GM19035 (cell line): ENCODE measurements around the gene C2orf49.

Experiments used
- ATAC-seq: cut with Tn5 transposase; IDR thresholded peaks from one replicate; pipeline ENCODE4 v1.9.1; 2021; ENCODE audit not compliant: unreplicated experiment

The C2orf49 gene

DNA sequence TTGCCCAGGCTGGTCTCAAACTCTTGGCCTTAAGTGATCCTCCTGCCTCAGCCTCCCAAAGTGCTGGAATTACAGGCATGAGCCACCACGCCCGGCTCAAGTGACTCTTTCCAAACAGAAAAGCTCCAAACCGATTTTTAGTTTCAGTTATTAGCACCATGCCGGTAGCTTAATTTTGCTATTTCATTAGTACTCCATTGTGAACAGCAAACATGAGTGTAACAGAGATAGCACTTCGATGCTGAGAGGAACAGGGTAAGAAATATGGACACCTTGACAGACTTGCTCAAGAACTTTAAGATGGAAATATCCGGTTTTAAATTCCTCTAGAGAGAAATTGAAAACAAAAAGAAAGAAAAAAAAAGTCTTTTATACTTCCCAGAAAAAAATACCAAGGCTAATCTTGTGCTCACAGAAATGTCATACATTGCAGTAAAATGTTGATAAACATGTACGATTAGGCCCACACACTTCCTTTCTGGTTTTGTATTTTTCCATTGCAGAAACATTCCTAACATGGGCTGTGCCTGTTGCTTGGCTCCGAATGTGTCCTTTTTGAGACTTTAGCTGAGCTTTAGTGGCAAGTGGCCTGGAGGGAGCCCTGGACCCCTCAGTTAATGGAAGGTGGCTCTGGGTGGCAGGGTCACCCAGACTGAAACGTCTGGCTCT is 43.2 kb downstream of the C2orf49 start:
- ATAC-seq, result no peak

DNA sequence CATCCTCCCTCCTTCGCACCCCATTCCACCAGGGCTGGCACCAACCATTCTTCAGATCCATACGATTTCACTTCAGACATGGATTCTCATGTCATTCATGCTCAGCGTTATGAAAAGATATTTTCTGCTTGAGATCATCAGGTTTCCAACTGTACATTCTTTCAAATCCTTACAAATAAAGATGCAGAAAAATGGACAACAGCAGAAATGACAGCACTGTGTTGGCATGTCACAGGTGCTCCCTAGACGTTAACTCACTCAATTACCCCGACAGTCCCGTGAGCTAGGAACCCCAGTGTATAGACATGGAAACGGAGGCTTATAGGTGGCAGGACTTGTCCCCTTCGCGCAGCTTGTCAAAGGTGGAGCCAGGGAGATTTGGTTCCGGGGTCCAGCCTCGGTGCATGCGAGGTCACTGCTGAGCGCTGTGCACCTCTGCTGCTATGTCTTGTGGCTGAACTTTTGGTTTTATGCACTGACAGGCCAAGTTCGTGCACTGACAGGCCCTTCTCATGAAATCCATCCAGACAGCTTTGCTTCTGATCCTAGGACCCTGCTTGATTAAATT is 43.8 kb downstream of the C2orf49 start:
- no peak for ATAC-seq

DNA sequence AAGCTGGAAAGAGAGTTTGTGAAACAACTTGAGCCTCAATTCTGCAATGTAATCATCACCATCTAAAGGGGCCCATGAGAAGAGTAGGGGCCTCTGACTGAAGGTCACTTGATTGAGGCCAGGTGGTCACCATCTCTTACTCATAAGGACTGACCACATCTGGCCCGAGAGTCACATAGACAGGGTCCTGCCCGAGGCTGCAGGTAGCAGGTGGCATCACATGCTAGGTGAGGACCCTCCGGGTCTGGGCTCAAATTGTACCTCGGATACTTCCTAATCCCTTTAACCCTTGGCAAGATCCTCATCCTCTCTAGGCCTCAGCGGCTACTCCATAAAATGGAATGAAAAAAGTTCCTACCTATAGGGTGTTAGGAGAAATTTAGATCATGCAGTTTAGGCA is 44.8 kb downstream of the C2orf49 start:
- no peak for ATAC-seq

DNA sequence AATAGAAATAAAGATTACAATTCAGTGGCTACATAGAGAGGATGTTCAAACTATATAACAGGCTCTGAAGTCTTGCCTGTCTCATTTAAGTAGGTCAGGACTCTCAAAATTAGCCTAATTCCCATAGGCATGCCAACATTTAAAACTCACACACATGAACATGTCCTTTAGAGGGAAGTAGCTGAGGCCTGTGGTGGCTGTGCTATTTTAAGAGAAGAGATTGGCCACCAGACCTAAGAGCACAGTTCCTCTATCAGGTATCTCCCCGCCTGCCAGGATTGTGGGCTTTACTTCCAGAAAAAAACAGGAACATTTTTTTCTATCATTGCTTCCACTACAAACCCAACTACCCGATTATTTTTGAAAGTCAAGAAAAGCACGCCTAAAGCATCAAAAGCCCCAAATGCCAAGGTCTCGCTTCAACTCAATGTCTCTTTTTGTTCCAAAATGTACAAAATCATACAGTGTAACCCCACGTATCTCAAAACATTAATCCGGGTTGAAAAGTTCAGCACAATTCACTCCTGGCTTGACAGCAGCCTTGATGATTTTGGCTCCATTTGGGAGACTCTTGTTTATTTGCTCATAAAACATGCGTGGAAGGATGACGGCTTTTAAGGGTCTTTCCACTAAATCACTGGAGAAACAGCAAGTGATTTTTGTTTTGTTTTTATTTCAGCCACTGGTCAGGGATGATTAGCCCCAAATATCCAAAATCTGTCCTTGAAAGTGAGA is 46.3 kb downstream of the C2orf49 start:
- ATAC-seq, result no peak

DNA sequence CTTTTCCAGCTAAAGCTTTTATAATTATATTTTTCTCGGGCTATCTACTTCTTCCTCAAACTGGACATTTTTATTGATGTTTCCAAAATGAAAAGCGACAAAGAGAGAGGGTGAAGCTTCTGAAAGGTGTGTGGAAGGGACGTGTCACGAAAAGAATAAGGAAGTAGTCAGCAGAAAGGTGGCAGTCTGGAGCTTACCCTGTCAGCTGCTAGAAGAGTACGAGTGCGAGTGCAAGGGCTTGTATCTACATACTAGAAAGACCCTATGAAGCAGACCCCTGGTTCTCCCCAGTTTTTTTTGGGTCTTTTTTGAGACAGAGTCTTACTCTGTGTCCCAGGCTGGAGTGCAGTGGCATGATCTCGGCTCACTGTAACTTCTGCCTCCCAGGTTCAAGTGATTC is 46.9 kb downstream of the C2orf49 start:
- ATAC-seq, result no peak

DNA sequence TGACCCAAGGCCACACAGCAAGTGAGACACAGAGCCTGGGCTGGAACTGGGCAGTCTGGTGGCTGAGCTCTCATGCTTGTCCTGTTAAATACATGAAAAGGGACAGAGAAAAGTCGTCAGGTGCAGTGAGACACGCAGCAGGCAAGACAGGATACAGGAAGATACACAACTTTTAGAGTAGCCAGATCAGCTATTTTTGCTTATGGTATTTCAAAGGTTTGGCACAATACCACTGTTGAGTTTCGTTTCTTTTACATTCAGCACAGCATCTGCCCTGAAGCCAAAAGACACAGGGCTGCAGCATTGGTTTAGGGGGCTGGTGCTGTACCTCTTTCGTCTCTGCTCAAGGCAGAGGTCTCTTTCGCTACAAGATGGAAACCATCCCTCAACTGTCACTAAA is 47.5 kb downstream of the C2orf49 start:
- no peak for ATAC-seq

DNA sequence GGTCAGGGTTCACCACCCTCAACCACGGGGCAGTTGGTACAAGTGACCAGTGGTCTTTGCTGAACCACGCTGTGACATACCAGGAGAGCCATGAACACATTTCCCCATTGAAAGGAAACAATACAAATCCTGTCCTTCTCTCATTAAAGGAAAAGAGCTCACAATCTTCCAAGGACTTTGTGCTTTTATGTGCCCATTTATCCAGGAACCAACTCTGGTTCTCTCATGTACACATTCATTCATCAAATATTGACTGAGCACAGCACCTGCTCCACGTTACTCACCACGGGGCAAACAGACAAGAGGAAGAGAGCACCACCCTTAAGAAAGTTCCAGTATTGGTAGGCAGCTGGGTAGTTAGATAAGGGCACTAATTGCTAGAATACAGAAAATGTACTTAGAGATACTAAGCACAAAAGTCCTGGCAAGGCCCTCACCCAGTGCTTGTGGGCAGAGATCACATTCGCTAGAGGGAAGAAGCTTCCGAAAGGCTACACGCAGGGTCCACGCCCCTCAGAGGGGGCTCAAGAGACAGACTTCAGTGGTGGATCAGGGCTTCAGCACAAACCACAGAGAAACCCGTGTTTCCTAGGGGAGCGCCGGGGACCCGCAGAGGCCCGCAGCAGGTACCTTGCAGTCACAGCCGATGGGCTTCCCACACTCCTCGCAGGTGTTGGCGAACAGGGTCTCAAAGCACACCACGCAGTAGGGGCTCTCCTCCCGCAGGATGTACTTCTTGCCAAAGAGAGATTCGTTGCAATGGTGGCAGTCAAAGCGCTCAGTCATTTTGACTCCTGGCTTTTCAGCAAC is 48.6 kb downstream of the C2orf49 start:
- ATAC-seq, result no peak

DNA sequence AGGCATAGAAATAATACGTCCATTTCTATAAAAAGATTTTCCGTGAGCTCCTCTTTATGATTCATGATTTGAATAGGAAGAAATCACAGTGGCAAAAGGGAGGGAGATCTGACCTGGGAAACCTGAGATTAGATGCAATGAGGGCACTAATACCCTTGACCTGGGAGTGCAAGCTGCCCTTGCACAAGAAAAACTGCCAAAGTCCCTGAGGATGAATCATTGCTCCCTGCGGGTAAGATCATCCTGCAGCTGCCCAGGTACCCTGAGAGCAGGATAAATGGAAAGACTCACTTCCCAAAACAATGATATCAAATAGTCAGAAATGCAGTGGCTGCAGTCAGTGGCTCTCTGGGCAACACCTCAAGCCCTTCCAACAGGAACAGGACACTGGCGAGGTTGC is 49.9 kb downstream of the C2orf49 start:
- no peak for ATAC-seq

DNA sequence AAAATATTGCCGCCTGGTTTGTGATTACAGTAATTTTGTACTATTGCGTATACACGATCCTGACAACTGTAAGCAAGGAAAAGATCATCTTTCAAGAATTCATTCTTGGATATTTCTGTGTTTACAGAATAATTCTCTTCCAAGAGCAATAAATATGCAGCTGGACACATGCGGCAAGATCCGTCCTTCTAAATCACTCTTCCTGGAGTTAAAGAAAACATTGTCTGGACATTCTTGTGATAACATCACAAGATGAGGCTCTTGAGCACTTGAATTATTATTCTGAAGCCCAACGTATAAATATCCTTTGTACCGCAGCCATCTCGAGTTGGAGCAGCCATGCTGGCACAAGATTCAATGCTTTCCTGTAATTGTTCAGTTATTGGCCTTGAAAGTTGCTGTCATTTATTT is 51.6 kb downstream of the C2orf49 start:
- ATAC-seq, result no peak

DNA sequence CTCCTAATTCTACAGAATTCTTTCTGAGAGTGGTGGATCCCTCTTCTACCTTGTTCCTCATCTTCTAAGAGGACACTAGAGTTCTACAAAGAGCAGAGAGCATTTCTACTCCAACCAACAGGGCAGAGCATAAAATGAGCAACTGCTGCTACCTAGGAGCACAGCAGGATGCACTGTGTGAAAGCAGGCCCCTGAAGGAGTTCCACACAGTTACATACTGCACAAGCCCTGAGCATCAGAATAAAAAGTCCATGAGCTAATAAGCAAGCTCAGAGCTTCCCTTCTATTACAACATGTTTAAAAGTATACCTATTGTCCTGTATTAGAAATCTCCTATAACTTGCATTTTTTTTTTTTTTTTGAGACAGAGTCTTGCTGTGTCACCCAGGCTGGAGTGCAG is 53.1 kb downstream of the C2orf49 start:
- no peak for ATAC-seq

DNA sequence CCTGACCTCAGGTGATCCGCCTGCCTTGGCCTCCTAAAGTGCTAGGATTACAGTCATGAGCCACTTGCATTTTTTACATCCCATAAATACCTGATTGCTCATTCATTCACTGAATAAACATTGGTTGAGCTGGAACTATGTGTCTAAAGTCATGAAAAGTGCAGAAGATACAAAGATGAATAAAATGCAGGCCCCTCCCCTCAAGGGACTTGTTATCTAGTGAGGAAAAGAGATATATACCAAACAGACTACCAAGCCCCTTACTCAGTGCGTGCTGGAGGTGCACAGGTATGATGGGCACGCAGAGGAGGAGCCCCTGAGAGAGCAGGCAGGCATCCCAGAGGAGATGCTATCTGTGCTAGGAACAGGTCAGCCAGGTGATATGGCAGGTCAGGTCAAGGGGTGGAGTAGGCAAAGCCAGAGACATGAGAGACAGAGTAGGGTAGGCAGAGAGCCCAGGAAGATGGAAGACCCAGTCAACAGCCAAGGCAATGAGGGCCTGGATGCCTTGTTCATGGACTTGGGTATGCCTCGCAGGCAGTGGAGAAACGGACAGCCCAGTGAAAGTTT is 53.8 kb downstream of the C2orf49 start:
- no peak for ATAC-seq

DNA sequence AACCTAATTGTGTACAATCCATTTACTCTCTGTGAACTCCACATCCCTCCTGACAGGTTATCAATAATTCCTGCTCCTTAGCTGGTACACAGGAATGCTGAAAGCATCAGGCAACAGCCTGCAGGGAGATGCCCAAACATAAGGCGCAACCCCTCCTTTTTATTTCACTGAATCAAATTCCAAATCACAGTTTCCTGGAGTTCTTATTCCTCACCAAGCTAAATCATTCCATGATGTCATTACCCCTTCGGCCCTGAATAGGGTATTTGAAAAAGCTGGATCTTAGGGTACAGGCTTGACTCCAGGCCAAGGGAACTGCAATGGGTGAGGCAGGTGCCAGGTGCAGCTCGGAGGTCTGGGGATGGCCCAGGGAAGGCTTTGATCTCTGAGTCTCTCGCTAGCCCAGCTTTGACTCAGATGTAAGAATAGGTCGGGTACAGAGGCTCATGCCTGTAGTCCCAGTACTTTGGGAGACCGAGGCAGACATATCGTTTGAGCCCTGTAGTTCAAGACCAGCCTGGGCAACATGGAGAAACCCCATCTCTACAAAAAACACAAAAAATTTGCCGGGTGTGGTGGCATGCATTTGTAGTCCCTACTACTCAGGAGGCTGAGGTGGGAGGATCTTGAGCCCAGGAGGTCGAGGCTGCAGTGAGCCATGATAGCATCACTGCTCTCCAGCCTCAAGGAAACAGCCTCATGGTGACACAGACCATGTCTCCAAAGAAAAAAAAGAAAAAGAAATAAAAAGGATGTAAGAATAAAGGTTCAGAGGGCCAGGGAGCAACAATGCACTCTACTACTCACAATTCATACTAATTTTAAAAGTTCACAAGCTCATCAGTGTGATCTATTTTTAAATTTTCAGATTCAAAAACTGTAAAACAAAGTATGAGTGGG is 54.7 kb downstream of the C2orf49 start:
- ATAC-seq, result no peak

DNA sequence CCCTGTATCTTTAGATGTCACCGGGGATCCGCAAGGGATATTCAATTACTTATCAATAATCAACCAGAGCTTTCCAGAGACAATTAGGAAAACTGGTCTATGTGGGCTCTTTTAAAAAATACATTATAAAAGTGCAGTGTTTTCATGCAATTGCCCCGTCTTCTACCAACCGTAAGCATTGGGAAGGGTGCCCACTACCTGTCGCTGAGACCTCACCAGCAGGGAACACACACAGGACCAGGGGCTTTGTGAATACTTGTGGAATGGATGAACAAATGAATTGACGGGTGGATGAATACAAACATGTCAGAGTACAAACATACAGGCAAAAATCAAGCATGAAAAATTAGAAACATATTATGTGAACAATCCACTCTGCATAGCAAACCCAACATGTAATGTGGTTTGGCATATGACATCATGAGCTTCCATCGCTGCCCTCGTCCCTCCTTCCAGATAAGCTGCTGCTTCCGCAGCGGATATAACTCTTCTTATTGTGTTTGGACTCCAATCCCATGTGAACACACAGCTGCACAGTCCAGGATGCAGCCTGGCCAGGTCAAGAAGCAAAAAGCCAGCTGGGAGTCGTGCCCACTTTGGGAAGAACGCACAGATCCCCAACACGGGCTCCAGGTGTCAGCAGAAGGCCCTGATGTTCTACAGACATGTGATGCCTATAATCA is 56.2 kb downstream of the C2orf49 start:
- ATAC-seq, result no peak

DNA sequence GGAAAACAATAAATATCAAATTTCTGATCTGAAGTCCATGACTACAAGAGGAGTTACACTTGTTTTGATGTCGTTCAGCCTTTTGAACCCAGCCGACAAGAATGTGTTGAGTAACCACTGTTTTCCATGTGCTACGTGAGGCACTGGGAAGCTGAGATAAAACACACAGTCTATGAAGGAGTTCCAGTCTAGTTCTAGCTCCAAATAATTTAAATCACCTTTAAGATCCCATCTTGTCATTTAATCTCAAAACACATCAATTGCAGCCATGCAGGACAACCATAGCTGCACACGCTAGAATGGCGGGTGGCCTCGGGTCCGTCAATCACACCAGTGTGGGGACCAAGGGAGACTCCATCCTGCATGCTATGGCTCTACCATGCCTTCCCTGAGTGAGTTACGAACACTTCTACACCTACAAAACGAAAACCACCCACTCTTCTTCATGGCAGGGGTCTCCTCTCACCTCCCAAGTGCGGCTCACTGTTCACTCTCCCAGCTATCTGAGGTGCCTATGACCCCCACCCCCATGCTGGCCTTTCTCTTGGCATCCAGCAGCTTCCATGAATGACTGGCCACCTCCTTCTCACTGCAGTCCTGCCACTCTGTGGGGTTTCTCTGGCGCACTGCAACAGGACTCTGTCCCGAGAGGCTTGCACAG is 57.7 kb downstream of the C2orf49 start:
- no peak for ATAC-seq

DNA sequence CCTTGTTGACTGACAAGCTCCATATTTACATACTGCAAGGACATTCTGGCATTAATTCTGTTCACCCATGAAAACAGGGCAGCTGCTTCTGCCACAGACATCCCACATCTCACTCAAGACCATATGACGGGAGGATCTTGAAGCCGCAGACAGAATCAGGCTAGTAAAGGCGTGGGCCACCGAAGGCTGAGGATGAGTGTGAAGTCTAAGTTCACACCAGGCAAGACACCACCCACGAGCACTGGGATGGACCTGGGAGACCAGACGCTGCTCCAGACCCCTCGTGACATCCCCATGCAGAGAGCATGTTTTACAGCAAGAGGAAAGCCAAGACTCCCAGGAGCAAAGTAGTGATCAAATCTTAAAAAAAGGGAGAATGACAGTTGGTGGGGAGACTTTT is 58.4 kb downstream of the C2orf49 start:
- no peak for ATAC-seq

DNA sequence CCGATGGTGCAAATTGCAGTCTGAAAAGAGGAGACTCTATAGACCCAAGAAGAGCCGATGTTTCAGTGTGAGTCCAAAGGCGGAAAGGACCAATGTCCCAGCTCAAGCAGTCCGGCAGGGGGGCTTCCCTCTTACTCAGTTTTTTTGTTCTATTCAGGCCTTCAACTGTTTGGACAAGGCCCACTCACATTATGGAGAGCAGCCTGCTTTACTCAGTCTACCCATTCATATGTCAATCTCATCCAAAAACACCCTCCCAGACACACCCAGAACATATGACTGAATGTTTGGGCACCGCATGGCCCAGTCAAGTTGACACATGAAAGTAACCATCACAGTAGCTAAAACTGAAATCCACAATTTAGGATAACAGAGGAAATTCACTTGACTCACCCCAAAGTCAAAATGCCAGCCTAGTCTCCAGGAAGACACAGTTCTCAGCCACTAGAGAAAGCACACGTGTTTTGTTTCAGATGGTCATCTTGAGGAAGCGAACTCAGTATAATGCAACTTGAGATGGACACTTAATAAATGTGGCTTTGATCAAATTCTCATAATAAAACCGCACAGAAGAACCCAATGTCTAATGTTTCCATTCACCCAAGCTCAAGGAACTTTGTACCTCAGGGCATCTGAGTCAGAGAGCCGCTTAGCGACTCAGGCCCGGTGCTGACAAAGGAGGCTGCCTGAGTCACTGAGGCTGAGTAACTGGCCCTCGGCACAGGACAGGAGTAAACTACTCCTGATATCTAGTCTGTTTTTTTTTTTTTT is 59.1 kb downstream of the C2orf49 start:
- ATAC-seq, result no peak

DNA sequence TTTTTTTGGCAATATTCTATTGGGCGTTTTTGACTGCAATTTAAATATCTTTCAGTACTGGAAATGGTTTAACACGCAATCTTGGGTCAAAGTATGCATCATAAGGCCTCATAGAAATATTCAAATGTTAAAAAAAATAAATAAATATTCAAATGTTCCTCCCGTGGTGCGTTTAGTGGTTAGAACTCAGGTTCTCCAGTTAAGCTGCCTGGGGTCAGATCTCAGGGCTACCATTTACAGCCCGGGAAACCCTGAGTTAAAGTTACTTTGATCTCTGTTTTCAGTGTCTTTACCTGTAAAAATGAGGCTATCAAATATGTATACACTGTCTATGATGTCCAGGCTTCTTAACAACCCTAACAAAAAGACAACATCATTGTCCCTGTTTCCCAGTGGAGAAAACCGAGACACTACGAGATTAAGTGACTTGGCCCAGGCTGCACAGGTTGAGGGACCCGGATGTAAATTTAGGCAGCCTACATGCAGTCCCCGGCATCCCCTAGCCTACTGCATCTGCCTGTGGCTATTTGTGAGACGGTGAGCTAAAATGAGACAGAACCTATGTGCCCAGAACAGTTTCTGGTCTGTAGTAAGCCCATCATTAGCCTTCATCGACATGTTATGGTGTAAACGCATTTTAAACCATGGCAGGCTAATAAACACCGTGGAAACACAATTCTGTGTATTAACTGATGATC is 59.8 kb downstream of the C2orf49 start:
- no peak for ATAC-seq

DNA sequence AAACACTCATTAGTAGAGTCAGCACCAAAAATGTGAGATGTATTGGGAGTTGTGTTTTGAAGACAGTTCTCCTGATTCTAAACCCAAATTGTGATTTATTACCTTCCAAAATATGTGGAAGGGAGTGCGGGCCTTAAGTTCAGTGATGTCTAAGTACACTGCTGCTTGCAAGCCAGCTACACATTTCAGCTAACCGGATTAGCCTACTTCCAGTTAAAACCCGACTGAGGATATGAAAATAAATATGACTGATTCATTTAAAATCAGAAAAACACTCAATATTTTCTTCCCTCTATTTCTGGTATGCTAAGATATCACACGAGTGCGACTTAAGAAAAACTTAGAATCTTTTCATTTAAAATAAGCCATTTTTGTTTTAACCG is 60.6 kb downstream of the C2orf49 start:
- ATAC-seq, result no peak
